Loucy (cell line): Measurements from ENCODE around the gene MYO10.

Experiments
- CTCF ChIP-seq: fragments of 200-600 bp; sonication (generic); conservative IDR thresholded peaks from 2 replicates; pipeline ENCODE4 v1.5.1; 2014; ENCODE audit warnings: mild to moderate bottlenecking, antibody characterized with exemption, low read length
- EZH2phosphoT487 ChIP-seq: fragments of 200-600 bp; IDR thresholded peaks from 2 replicates; pipeline ENCODE4 v1.6.1; 2018; ENCODE audit warnings: antibody characterized with exemption, mild to moderate bottlenecking, moderate library complexity, borderline replicate concordance

GRCh38 chr5:16914108-16914435 is 22.0 kb downstream of the MYO10 start:
- TF ChIP-seq CTCF (no peak), EZH2phosphoT487 (no peak)
